Skeletal muscle satellite cell (primary cell): ENCODE data around the gene SLITRK3.

Experiments
- H3K27me3 ChIP-seq: 2 replicates; pipeline ENCODE4 v1.7.0; 2013; ENCODE audit warnings: low read length; ENCODE audit not compliant: control insufficient read depth, insufficient read depth
- H3K36me3 ChIP-seq: 2 replicates; pipeline ENCODE4 v1.7.0; 2013; ENCODE audit warnings: mild to moderate bottlenecking, control low read depth, low read length; ENCODE audit not compliant: insufficient read depth
- H3K4me1 ChIP-seq: 2 replicates; pipeline ENCODE4 v1.7.0; 2013; ENCODE audit warnings: low read length; ENCODE audit not compliant: control insufficient read depth, insufficient read depth
- H3K4me2 ChIP-seq: 2 replicates; pipeline ENCODE4 v1.7.0; 2013; ENCODE audit warnings: mild to moderate bottlenecking, low read length
- H3K4me3 ChIP-seq: 2 replicates; pipeline ENCODE4 v1.7.0; 2013; ENCODE audit warnings: low read length
- H3K9ac ChIP-seq: 2 replicates; pipeline ENCODE4 v1.7.0; 2013; ENCODE audit warnings: mild to moderate bottlenecking, low read depth, low read length, moderate library complexity
- H3K9me3 ChIP-seq: replicated peaks from 2 replicates; pipeline ENCODE4 v1.7.0; 2013; ENCODE audit warnings: mild to moderate bottlenecking, control low read depth, low read length

SLITRK3 gene

GRCh38 chr3:165202995-165203394, 6.8 kb upstream of the SLITRK3 start:
- no peak overlapping the region for H3K9ac ChIP-seq
- no peak overlapping the region for H3K4me3 ChIP-seq
- H3K4me2 ChIP-seq = no peak overlapping the region
- no peaks in the 10 kb centered on the region for H3K27me3 ChIP-seq
- no peaks in the 10 kb centered on the region for H3K36me3 ChIP-seq
- H3K9me3 ChIP-seq = no peaks in the 10 kb centered on the region
- no peaks in the 10 kb centered on the region for H3K4me1 ChIP-seq

GRCh38 chr3:165201964-165202363, 5.8 kb upstream of the SLITRK3 start:
- Histone ChIP-seq H3K4me1 (no peaks in the 10 kb centered on the region), H3K4me3 (no peak overlapping the region), H3K36me3 (no peaks in the 10 kb centered on the region), H3K9me3 (no peaks in the 10 kb centered on the region), H3K9ac (no peak overlapping the region), H3K27me3 (peaks cover 6% of the 10 kb centered on the region), H3K4me2 (no peak overlapping the region)

- peaks cover 3% of the 10 kb centered on the region for H3K9me3 ChIP-seq
- peaks cover 46% of the 10 kb centered on the region for H3K27me3 ChIP-seq
- no peaks in the 10 kb centered on the region for H3K4me1 ChIP-seq
- H3K36me3 ChIP-seq = no peaks in the 10 kb centered on the region
- H3K9ac ChIP-seq = no peak overlapping the region
- H3K4me2 ChIP-seq = no peak overlapping the region
- no peak overlapping the region for H3K4me3 ChIP-seq
Measured at GRCh38 chr3:165197481-165197800, 1.3 kb upstream of the SLITRK3 start.

GRCh38 chr3:165196577-165197480, 645 bp upstream of the SLITRK3 start:
- Histone ChIP-seq H3K27me3 (peaks cover 46% of the 10 kb centered on the region), H3K4me2 (peak overlapping the region; percentile 77), H3K9me3 (peaks cover 3% of the 10 kb centered on the region), H3K9ac (no peak overlapping the region), H3K36me3 (no peaks in the 10 kb centered on the region), H3K4me3 (peak overlapping the region; percentile 59), H3K4me1 (no peaks in the 10 kb centered on the region)

DNA sequence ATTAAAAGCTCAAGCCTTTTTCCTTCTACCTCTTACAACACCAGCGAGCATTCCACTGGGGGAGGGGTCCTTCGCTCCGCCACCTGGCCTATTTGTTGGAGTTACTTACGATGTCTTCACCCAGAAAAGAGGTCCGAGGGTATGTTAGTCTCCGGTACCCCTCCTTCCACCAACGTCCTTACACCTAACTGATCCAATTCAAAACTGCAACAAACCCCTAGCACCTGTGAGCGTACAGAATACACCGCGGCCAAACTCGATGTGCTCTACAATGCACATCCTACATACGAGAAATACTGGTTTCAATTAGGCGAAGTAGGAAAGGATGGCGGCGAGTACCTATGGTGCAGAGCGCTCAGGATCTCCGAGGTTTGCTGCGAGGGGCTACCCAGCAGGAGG, 944 bp downstream of the SLITRK3 start:
- Histone ChIP-seq H3K4me1 (no peaks in the 10 kb centered on the region), H3K4me3 (no peak overlapping the region), H3K4me2 (peak overlapping the region; percentile 64), H3K36me3 (no peaks in the 10 kb centered on the region), H3K27me3 (peaks cover 46% of the 10 kb centered on the region), H3K9ac (no peak overlapping the region), H3K9me3 (peaks cover 3% of the 10 kb centered on the region)

- Histone ChIP-seq H3K4me1 (no peaks in the 10 kb centered on the region), H3K27me3 (peaks cover 46% of the 10 kb centered on the region), H3K4me3 (no peak overlapping the region)
Measured at GRCh38 chr3:165194511-165195240, 1.5 kb downstream of the SLITRK3 start.

DNA sequence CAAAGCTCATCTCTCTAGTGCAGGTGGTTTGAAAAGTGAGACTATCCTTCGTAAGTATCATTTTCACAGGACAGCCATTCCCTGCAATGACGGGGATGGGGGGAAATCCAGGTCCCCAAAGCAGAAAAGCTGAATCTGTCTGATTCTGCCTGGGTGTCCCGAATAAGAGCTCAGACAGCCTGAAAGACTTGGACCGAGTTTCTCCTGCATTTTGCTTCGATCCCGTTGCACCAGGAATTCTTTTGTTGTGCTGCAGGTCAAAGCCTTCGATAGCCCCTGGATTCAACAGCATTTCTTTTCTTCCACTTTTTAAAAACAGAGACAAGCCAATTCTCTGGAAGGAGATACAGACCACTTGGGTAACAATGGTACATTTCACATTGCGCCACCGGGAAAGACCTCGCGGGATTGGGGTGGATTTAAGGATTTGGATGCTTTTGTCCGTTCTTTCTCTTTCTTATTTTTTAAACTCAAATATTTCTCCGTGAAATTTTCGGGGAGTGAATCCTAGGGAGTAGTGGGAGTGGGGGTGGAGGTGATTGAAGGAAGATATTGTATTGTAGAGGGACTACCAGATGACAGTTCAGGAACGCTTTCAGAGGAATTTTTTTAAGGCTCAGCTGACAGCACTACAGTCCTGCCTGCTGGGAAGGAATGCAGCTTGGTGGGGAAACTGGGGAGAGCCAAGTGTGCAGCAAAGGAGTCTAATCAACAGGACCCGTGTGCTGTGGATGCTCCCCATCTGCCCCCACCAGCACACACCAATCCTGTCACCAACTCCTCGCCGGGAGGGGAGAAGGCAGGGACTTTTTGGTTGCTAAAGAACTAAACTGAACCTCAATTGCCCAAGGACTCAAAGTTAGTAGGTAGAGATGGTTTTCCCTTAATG, 2.6 kb downstream of the SLITRK3 start:
- H3K9me3 ChIP-seq = peaks cover 3% of the 10 kb centered on the region
- H3K4me2 ChIP-seq = peak overlapping the region; percentile 15
- H3K4me1 ChIP-seq = no peaks in the 10 kb centered on the region
- H3K27me3 ChIP-seq = peaks cover 46% of the 10 kb centered on the region
- no peaks in the 10 kb centered on the region for H3K36me3 ChIP-seq
- H3K9ac ChIP-seq = no peak overlapping the region
- no peak overlapping the region for H3K4me3 ChIP-seq

More at GRCh38 chr3:165194511-165195240, 1.5 kb downstream of the SLITRK3 start:
- Histone ChIP-seq H3K9ac (no peak overlapping the region), H3K36me3 (no peaks in the 10 kb centered on the region), H3K9me3 (peaks cover 3% of the 10 kb centered on the region), H3K4me2 (no peak overlapping the region)

DNA sequence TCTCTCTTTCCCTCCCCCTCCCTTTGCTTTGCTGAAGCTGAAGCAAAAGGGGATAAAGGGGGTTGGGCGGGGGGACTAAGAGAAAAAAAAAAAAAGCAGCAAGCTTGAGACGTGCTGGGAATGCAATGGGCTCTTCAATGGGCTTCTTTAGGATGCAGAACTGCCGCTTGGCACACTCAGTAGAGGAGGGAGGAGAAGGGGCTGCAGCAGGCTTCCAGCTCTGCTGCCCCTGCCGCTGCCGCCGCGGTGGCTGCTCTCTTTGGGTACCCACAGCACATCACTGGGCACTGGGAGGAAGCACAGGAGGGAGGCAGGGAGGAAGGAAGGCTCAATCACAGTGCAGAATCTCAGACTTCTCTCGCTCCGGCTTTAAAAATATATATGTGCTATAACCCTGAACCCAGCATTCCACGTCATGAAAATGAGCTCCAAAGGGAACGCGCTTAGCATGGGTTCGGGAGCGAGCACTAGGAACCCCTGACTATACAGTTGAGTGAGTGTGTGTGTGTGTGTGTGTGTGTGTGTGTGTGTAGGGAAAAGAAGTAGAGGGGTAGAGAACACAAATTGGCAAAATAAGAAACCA, 3.5 kb downstream of the SLITRK3 start:
- no peaks in the 10 kb centered on the region for H3K4me1 ChIP-seq
- H3K27me3 ChIP-seq = peaks cover 46% of the 10 kb centered on the region
- H3K36me3 ChIP-seq = no peaks in the 10 kb centered on the region
- H3K4me2 ChIP-seq = no peak overlapping the region
- H3K9me3 ChIP-seq = peaks cover 3% of the 10 kb centered on the region
- no peak overlapping the region for H3K9ac ChIP-seq
- H3K4me3 ChIP-seq = no peak overlapping the region

- Histone ChIP-seq H3K4me1 (no peaks in the 10 kb centered on the region), H3K4me3 (no peak overlapping the region), H3K4me2 (no peak overlapping the region), H3K27me3 (peaks cover 36% of the 10 kb centered on the region), H3K9ac (no peak overlapping the region), H3K9me3 (peaks cover 3% of the 10 kb centered on the region), H3K36me3 (no peaks in the 10 kb centered on the region)
Measured at GRCh38 chr3:165191491-165191890, 4.7 kb downstream of the SLITRK3 start.

GRCh38 chr3:165188452-165188851, 7.7 kb downstream of the SLITRK3 start:
- Histone ChIP-seq H3K9me3 (no peaks in the 10 kb centered on the region), H3K9ac (no peak overlapping the region), H3K4me2 (no peak overlapping the region), H3K4me1 (no peaks in the 10 kb centered on the region), H3K27me3 (peaks cover 9% of the 10 kb centered on the region), H3K36me3 (no peaks in the 10 kb centered on the region), H3K4me3 (no peak overlapping the region)
